ENCODE results near the gene TAF10.

The TAF10 gene

GRCh38 chr11:6640036-6640984 is 28.3 kb upstream of the TAF10 start:
- DNase-seq, result no peak

- no peak for DNase-seq
Measured at GRCh38 chr11:6638429-6638828, 26.4 kb upstream of the TAF10 start.

GRCh38 chr11:6637871-6638270 is 25.9 kb upstream of the TAF10 start:
- DNase-seq, result peak; percentile 75

- no peak for DNase-seq
Measured at GRCh38 chr11:6636480-6636879, 24.5 kb upstream of the TAF10 start.

GRCh38 chr11:6635082-6635932 is 23.3 kb upstream of the TAF10 start:
- DNase-seq, result no peak

- no peak for DNase-seq
Measured at GRCh38 chr11:6634534-6634933, 22.5 kb upstream of the TAF10 start.

- no peak for DNase-seq
Measured at GRCh38 chr11:6633422-6634408, 21.7 kb upstream of the TAF10 start.

- DNase-seq, result no peak
Measured at GRCh38 chr11:6632116-6633073, 20.4 kb upstream of the TAF10 start.

GRCh38 chr11:6631361-6631890 is 19.4 kb upstream of the TAF10 start:
- no peak for DNase-seq

- DNase-seq, result no peak
Measured at GRCh38 chr11:6630632-6631291, 18.7 kb upstream of the TAF10 start.

- no peak for DNase-seq
Measured at GRCh38 chr11:6629892-6630631, 18.0 kb upstream of the TAF10 start.

GRCh38 chr11:6629573-6629891 is 17.5 kb upstream of the TAF10 start:
- DNase-seq, result no peak

- DNase-seq, result no peak
Measured at GRCh38 chr11:6628526-6628925, 16.5 kb upstream of the TAF10 start.

GRCh38 chr11:6627762-6628241 is 15.8 kb upstream of the TAF10 start:
- no peak for DNase-seq

GRCh38 chr11:6626971-6627761 is 15.2 kb upstream of the TAF10 start:
- no peak for DNase-seq

- no peak for DNase-seq
Measured at GRCh38 chr11:6625832-6626420, 13.9 kb upstream of the TAF10 start.

- no peak for DNase-seq
Measured at GRCh38 chr11:6625156-6625831, 13.3 kb upstream of the TAF10 start.

Measured in NCI-H226 (cell line).